Activated B cell treated with CpG ODN at 0.5 μM for 24 hours (primary cell): ENCODE data around the gene NBL1. TPM values are rescaled to one million over a fixed set of nuclear protein-coding genes. Genes with fewer than 3 reads are reported as not detected.

Experiments
- ATAC-seq: fragments of 200-7000 bp; cut with Tn5 transposase; one replicate; pipeline ENCODE4 v1.10.0; 2021; ENCODE audit warnings: low read depth, mild to moderate bottlenecking, moderate library complexity
- CTCF ChIA-PET: fragments of 350-600 bp; sonication (Branson Sonifier 250); formaldehyde crosslinking; loops from one replicate; lab custom pipeline; 2021; ENCODE audit warnings: antibody characterized with exemption; lab: Charles Lee
- POLR2A ChIA-PET: fragments of 350-600 bp; sonication (Branson Sonifier 250); formaldehyde crosslinking; loops from one replicate; lab custom pipeline; 2021; ENCODE audit warnings: antibody characterized with exemption; lab: Charles Lee
- DNase-seq: peaks from one replicate; pipeline ENCODE4 v3.0.0; 2022
- H3K27ac Mint-ChIP-seq: one replicate; pipeline ENCODE4 v1.8.0; 2020; ENCODE audit warnings: mixed read lengths
- H3K27me3 Mint-ChIP-seq: one replicate; pipeline ENCODE4 v1.8.0; 2021; ENCODE audit warnings: mixed read lengths
- H3K36me3 Mint-ChIP-seq: one replicate; pipeline ENCODE4 v1.8.0; 2021; ENCODE audit warnings: low read depth, mixed read lengths
- H3K4me1 Mint-ChIP-seq: one replicate; pipeline ENCODE4 v1.8.0; 2021; ENCODE audit warnings: mixed read lengths
- H3K4me3 Mint-ChIP-seq: one replicate; pipeline ENCODE4 v1.8.0; 2020; ENCODE audit warnings: mild to moderate bottlenecking, mixed read lengths
- H3K9me3 Mint-ChIP-seq: one replicate; pipeline ENCODE4 v1.8.0; 2020; ENCODE audit warnings: mixed read lengths
- intact Hi-C: fragments of 100-400 bp; cut with micrococcal nuclease; formaldehyde crosslinking; loops from one replicate; pipeline ENCODE4 v1.15.1; 2024
- total RNA-seq: library from RNA; stranded (reverse); gene quantifications from 2 replicates; pipeline ENCODE4 v1.2.3, GENCODE V29; 2022
- TF ChIP-seq, protein P1 (sequence below): fragments of 200-600 bp; IDR thresholded peaks from one replicate; pipeline ENCODE4 v1.8.0; 2022; ENCODE audit warnings: antibody characterized with exemption, mild to moderate bottlenecking

NBL1 gene
- total RNA-seq, 1 donor from 2014 or later: 0.64 TPM

- CTCF ChIA-PET: no interaction called here
- no peak overlapping the region for H3K4me3 Mint-ChIP-seq
- H3K36me3 Mint-ChIP-seq: no peaks in the 10 kb centered on the region
- H3K9me3 Mint-ChIP-seq: no peaks in the 10 kb centered on the region
- H3K4me1 Mint-ChIP-seq: peaks cover 7% of the 10 kb centered on the region
- no peak for ATAC-seq
- TF ChIP-seq, protein P1, sequence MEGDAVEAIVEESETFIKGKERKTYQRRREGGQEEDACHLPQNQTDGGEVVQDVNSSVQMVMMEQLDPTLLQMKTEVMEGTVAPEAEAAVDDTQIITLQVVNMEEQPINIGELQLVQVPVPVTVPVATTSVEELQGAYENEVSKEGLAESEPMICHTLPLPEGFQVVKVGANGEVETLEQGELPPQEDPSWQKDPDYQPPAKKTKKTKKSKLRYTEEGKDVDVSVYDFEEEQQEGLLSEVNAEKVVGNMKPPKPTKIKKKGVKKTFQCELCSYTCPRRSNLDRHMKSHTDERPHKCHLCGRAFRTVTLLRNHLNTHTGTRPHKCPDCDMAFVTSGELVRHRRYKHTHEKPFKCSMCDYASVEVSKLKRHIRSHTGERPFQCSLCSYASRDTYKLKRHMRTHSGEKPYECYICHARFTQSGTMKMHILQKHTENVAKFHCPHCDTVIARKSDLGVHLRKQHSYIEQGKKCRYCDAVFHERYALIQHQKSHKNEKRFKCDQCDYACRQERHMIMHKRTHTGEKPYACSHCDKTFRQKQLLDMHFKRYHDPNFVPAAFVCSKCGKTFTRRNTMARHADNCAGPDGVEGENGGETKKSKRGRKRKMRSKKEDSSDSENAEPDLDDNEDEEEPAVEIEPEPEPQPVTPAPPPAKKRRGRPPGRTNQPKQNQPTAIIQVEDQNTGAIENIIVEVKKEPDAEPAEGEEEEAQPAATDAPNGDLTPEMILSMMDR: no peak
- DNase-seq: no peak
- intact Hi-C loops: no loop called here
- peaks cover 24% of the 10 kb centered on the region for H3K27me3 Mint-ChIP-seq
- no peak overlapping the region for H3K27ac Mint-ChIP-seq
- POLR2A ChIA-PET: no interaction called here
Observed at GRCh38 chr1:19655718-19656080, 11.6 kb downstream of the NBL1 start.

GRCh38 chr1:19656134-19656779, 12.1 kb downstream of the NBL1 start:
- H3K27me3 Mint-ChIP-seq: peaks cover 24% of the 10 kb centered on the region
- peaks cover 7% of the 10 kb centered on the region for H3K4me1 Mint-ChIP-seq
- ATAC-seq (no peak), DNase-seq (no peak)
- H3K27ac Mint-ChIP-seq: no peak overlapping the region
- intact Hi-C loops: no loop called here
- no peaks in the 10 kb centered on the region for H3K36me3 Mint-ChIP-seq
- ChIA-PET POLR2A (no interaction called here), CTCF (no interaction called here)
- H3K4me3 Mint-ChIP-seq: no peak overlapping the region
- no peaks in the 10 kb centered on the region for H3K9me3 Mint-ChIP-seq
- TF ChIP-seq, protein P1: no peak

- TF ChIP-seq, protein P1: no peak
- H3K9me3 Mint-ChIP-seq: no peaks in the 10 kb centered on the region
- intact Hi-C loops: no loop called here
- ATAC-seq: no peak
- no peaks in the 10 kb centered on the region for H3K36me3 Mint-ChIP-seq
- H3K4me3 Mint-ChIP-seq: no peak overlapping the region
- peaks cover 25% of the 10 kb centered on the region for H3K27me3 Mint-ChIP-seq
- no peak overlapping the region for H3K27ac Mint-ChIP-seq
- no peak for DNase-seq
- ChIA-PET CTCF (no interaction called here), POLR2A (no interaction called here)
- peaks cover 8% of the 10 kb centered on the region for H3K4me1 Mint-ChIP-seq
Observed at GRCh38 chr1:19656780-19657466, 12.8 kb downstream of the NBL1 start.

DNA sequence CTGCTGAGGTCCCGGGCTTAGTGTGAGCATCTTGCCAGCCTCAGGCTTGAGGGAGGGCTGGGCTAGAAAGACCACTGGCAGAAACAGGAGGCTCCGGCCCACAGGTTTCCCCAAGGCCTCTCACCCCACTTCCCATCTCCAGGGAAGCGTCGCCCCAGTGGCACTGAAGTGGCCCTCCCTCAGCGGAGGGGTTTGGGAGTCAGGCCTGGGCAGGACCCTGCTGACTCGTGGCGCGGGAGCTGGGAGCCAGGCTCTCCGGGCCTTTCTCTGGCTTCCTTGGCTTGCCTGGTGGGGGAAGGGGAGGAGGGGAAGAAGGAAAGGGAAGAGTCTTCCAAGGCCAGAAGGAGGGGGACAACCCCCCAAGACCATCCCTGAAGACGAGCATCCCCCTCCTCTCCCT, 13.4 kb downstream of the NBL1 start:
- TF ChIP-seq, protein P1: no peak
- H3K4me3 Mint-ChIP-seq: no peak overlapping the region
- H3K9me3 Mint-ChIP-seq: no peaks in the 10 kb centered on the region
- H3K27ac Mint-ChIP-seq: no peak overlapping the region
- peaks cover 8% of the 10 kb centered on the region for H3K4me1 Mint-ChIP-seq
- H3K36me3 Mint-ChIP-seq: no peaks in the 10 kb centered on the region
- POLR2A ChIA-PET: no interaction called here
- CTCF ChIA-PET: no interaction called here
- ATAC-seq (no peak), DNase-seq (no peak)
- intact Hi-C loops: no loop called here
- H3K27me3 Mint-ChIP-seq: peaks cover 22% of the 10 kb centered on the region

DNA sequence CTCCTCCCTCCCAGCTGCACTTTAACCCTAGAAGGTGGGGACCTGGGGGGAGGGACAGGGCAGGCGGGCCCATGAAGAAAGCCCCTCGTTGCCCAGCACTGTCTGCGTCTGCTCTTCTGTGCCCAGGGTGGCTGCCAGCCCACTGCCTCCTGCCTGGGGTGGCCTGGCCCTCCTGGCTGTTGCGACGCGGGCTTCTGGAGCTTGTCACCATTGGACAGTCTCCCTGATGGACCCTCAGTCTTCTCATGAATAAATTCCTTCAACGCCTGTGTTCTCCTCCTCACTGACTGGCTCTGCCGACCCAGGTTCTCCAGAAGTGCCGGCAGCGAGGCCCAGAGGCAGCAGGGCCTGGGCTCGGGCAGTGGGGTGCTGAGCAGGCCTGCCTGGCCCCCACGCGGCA, 14.1 kb downstream of the NBL1 start:
- intact Hi-C loops: no loop called here
- peaks cover 27% of the 10 kb centered on the region for H3K27me3 Mint-ChIP-seq
- no peak for DNase-seq
- H3K4me3 Mint-ChIP-seq: no peak overlapping the region
- no peak for ATAC-seq
- ChIA-PET CTCF (no interaction called here), POLR2A (interaction anchor here (0.6 kb wide), 1 partner anchor 452 kb away, joined by 3 read pairs; no protein-coding TSS in a partner anchor)
- H3K9me3 Mint-ChIP-seq: no peaks in the 10 kb centered on the region
- H3K27ac Mint-ChIP-seq: no peak overlapping the region
- H3K4me1 Mint-ChIP-seq: peaks cover 8% of the 10 kb centered on the region
- no peaks in the 10 kb centered on the region for H3K36me3 Mint-ChIP-seq
- TF ChIP-seq, protein P1: no peak
